Upper lobe of left lung (tissue), 4 donors: ENCODE data around the gene C1QTNF9.

Source experiments
- EP300 ChIP-seq, 4 donors: sonication (generic); formaldehyde crosslinking; IDR thresholded peaks; one replicate each; pipeline ENCODE4 v1.5.1; 2017; ENCODE audit warnings: antibody characterized with exemption in 4 of 4, control low read depth in 2 of 4
- POLR2A ChIP-seq, 4 donors: fragments of 450-650 bp; IDR thresholded peaks; one replicate each; pipeline ENCODE4 v1.5.1; 2016 to 2017; ENCODE audit warnings: antibody characterized with exemption in 4 of 4, mild to moderate bottlenecking in 2 of 4
- POLR2AphosphoS5 ChIP-seq, 2 donors: sonication (generic); formaldehyde crosslinking; IDR thresholded peaks; one replicate each; pipeline ENCODE4 v1.5.1; 2017; ENCODE audit warnings: antibody characterized with exemption in 2 of 2
- TF ChIP-seq, protein P1 (sequence below), 6 experiments: fragments of 450-650 bp in 4 of 6; fragments of 200-600 bp in 2 of 6; sonication (generic) in 2 of 6; IDR thresholded peaks; one replicate each; pipeline ENCODE4 v1.5.1; 2016 to 2019; ENCODE audit warnings: antibody characterized with exemption in 6 of 6

DNA sequence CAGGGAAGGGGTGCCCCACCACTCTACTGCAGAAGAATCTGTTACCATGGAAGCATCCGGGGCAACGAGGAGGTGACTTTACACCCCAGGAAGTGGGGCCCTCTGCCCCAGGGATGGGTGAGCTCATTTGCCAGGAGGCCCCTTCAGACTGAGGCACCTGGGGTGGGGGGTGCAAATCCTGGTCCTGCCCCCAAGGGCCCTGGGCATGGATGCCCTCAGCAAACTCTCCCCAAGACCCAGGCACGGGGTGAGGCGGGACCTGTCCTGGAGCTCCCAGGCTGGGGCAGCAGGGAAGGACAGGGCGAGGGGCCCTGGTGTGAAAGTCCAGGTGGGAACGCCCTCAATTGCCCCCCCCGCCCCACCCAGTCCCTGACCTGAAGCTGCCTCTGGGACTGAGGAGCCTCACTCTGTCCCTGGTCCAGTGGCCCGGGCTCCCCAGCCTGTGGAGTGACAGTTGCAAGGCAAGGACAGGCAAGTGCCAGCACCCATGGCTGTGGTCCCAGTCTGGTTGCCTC is 52.5 kb downstream of the C1QTNF9 start:
- TF ChIP-seq POLR2AphosphoS5 (IDR thresholded peaks at IDR 0.05) (no peak), POLR2A (IDR thresholded peaks at IDR 0.05) (no peak), EP300 (IDR thresholded peaks at IDR 0.05) (no peak)
- TF ChIP-seq, protein P1, sequence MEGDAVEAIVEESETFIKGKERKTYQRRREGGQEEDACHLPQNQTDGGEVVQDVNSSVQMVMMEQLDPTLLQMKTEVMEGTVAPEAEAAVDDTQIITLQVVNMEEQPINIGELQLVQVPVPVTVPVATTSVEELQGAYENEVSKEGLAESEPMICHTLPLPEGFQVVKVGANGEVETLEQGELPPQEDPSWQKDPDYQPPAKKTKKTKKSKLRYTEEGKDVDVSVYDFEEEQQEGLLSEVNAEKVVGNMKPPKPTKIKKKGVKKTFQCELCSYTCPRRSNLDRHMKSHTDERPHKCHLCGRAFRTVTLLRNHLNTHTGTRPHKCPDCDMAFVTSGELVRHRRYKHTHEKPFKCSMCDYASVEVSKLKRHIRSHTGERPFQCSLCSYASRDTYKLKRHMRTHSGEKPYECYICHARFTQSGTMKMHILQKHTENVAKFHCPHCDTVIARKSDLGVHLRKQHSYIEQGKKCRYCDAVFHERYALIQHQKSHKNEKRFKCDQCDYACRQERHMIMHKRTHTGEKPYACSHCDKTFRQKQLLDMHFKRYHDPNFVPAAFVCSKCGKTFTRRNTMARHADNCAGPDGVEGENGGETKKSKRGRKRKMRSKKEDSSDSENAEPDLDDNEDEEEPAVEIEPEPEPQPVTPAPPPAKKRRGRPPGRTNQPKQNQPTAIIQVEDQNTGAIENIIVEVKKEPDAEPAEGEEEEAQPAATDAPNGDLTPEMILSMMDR (IDR thresholded peaks at IDR 0.05) = no peak
